Activated CD4-positive, alpha-beta T cell treated with anti-CD3 and anti-CD28 coated beads, Interleukin-10, Interleukin-2, amounts not matched to agents 100 ng/mL and 50 ng/mL, durations not matched to agents 16 hours and 8 hours (primary cell): ENCODE measurements around the gene PSAT1.

Source experiments
- DNase-seq: peaks from one replicate; pipeline ENCODE4 v3.0.0-alpha.2; 2020

PSAT1 gene

GRCh38 chr9:78319197-78320029 lies 22.5 kb downstream of the PSAT1 start:
- DNase-seq = no peak

GRCh38 chr9:78320030-78320693 lies 23.2 kb downstream of the PSAT1 start:
- no peak for DNase-seq

GRCh38 chr9:78320875-78321496 lies 24.1 kb downstream of the PSAT1 start:
- DNase-seq = no peak

- DNase-seq = no peak
Observed at GRCh38 chr9:78321505-78321904, 24.6 kb downstream of the PSAT1 start.

GRCh38 chr9:78324068-78324650 lies 27.2 kb downstream of the PSAT1 start:
- no peak for DNase-seq

- no peak for DNase-seq
Observed at GRCh38 chr9:78324682-78325081, 27.8 kb downstream of the PSAT1 start.

- no peak for DNase-seq
Observed at GRCh38 chr9:78325343-78325742, 28.4 kb downstream of the PSAT1 start.

GRCh38 chr9:78325846-78326360 lies 29.0 kb downstream of the PSAT1 start:
- DNase-seq = no peak

GRCh38 chr9:78326564-78326963 lies 29.6 kb downstream of the PSAT1 start:
- no peak for DNase-seq

- no peak for DNase-seq
Observed at GRCh38 chr9:78332381-78332780, 35.5 kb downstream of the PSAT1 start.

GRCh38 chr9:78348848-78349247 lies 51.9 kb downstream of the PSAT1 start:
- DNase-seq = no peak

- no peak for DNase-seq
Observed at GRCh38 chr9:78351816-78352215, 54.9 kb downstream of the PSAT1 start.

- no peak for DNase-seq
Observed at GRCh38 chr9:78354324-78354973, 57.5 kb downstream of the PSAT1 start.

GRCh38 chr9:78354989-78355388 lies 58.1 kb downstream of the PSAT1 start:
- DNase-seq = no peak

- DNase-seq = no peak
Observed at GRCh38 chr9:78356634-78357033, 59.7 kb downstream of the PSAT1 start.

- no peak for DNase-seq
Observed at GRCh38 chr9:78357165-78357873, 60.4 kb downstream of the PSAT1 start.

GRCh38 chr9:78358329-78359051 lies 61.6 kb downstream of the PSAT1 start:
- DNase-seq = no peak

GRCh38 chr9:78363221-78363620 lies 66.3 kb downstream of the PSAT1 start:
- DNase-seq = no peak

GRCh38 chr9:78365748-78366697 lies 69.1 kb downstream of the PSAT1 start:
- DNase-seq = no peak

GRCh38 chr9:78366827-78367226 lies 69.9 kb downstream of the PSAT1 start:
- no peak for DNase-seq
